Measurements from ENCODE around the gene RIPK3.
"Not testable (repeated sequence)": the region's sequence is repeated elsewhere in the genome, so short reads cannot be mapped to it uniquely, and the experiment has no call there.

Gene RIPK3

DNA sequence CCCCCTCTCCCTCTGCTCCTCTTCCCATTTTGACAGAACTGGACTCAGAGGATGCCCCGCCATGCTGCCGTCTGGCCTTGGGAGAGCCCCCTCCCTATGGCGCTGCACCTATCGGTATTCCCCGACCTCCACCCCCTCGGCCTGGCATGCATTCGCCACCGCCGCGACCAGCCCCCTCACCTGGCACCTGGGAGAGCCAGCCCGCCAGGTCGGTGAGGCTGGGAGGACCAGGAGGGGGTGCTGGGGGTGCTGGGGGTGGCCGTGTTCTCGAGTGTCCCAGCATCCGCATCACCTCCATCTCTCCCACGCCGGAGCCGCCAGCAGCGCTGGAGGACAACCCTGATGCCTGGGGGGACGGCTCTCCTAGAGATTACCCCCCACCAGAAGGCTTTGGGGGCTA lies 29.7 kb upstream of the RIPK3 start:
- no peak for DNase-seq

DNA sequence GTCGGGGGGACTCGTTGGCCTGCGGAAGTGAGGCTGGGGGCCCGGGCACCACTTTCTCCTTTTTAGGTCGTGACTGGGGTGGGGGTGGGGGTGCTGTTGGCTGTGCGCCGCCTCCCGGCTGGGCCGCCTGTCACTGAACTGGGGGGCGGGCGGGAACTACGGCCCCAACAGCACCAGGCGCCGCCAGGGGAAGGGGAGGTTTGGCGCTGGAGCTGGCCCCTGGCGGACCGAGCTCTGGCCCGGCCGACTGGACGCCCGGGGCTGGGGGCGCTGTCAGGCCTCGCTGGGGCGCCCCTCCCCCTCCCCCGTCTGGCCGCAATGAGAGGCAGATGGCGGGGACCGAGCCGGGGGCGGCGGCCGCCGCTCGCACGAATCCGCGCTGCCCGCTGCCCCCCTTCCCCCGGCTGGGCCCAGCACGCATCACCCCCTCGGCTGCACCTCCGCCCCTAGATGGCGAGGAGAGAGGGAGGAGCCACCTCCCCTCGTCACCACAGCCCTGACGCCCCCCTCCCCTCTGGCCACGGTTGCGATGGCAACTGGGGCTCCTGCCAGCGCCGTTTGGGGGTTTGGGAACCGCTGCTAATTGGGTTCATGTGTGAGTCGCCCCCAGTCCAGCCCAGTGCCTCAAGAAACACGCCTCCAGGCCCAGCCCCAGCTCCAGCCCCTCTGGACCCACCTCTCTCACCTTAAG lies 28.9 kb upstream of the RIPK3 start:
- DNase-seq: no peak

- DNase-seq: no peak
Measured at GRCh38 chr14:24368212-24368561, 28.4 kb upstream of the RIPK3 start.

DNA sequence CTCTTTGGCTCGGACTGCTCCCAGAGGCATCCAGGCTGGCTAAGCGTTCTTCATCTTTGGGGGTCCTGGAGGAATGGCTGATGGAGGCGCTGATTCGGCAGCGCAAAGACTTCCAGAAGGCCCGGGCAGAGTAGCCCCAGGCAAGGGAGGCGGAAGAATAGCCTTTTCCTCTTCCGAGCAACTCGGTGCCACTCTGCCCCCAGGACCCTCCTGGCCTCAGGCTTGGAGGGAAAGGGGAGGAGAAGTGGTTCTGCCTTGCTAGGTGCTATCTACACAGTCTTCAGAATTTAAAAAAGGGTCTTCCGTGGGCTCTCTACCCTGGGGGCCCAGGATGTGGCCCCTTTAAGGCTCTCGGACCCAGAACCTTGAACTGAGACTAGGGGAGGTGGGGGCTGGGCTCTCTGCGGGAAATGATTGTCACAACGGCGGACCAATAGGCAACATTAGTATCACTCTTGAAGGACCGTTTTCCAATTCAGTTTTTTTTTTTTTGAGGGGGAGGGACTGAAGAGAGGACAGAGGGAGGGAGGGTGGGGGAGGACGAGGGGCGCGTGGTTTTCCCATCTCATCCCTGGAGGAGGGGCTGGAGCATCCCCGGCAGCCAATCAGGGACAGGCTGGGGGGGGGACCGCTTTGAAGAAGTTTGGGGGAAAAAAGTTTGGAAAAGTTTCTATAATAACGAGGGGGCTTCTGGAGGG lies 27.9 kb upstream of the RIPK3 start, which contains the start of gene NFATC4:
NFATC4 (plus strand) TSS at position 671 of the 698 bp plus-strand sequence. CDS start 157 bp downstream, outside the sequence.
- peak; percentile 65 for DNase-seq

DNA sequence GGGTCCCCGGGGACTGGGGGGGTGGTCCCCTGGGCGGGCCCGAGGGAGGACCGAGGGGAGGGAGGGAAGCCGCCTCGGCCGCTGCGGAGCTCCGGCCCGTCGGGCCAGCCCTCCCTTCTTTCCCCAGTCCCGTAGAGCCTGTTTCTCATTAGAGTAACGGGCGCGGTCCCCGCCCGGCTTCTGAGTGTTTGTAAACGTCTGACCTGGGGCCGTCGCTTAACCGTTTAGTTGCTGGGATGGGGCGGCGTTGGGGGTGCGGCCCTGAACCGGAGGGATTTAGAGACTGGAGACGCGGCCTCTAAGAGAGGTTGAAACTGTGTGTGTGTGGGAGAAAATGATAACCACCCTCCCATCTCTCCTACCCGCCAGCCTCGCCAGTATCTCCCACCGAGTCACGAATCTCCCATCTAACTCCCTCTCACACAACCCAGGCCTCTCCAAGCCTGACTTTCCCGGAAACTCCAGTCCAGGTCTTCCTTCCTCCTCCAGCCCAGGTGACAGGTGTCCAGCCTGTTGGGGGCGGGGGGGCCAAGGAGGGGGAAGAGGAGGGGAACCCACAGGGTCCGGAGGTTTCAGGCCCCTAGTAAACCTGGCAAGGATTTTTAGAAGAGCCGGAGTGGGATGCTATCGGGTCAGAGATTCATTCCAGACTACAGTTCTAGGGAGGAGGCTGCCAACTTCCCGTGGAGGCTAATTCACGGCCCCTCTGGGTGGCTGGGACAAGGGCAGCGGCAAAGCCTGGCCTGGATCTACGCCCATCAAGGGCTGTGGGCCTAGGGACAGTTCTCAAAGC lies 27.1 kb upstream of the RIPK3 start:
- DNase-seq: peak; percentile 99

- no peak for DNase-seq
Measured at GRCh38 chr14:24366413-24366720, 26.6 kb upstream of the RIPK3 start.

GRCh38 chr14:24365600-24366412 lies 26.0 kb upstream of the RIPK3 start:
- peak; percentile 45 for DNase-seq

GRCh38 chr14:24364841-24365240 lies 25.1 kb upstream of the RIPK3 start:
- DNase-seq: no peak

DNA sequence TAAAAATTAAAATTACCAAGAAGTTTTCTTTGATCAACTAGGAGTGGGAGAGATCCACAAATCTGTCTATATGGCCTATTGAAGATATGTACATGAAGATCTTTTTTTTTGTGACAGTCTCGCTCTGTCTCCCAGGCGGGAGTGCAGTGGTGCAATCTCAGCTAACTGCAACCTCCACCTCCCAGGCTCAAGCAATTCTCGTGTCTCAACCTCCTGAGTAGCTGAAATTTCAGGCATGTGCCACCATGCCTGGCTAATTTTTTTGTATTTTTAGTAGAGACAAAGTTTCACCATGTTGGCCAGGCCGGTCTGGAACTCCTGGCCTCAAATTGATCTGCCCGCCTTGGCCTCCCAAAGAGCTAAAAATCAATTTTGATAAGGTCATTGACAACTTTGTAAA lies 23.6 kb upstream of the RIPK3 start:
- DNase-seq: no peak

GRCh38 chr14:24362241-24362960 lies 22.6 kb upstream of the RIPK3 start:
- DNase-seq: no peak

DNA sequence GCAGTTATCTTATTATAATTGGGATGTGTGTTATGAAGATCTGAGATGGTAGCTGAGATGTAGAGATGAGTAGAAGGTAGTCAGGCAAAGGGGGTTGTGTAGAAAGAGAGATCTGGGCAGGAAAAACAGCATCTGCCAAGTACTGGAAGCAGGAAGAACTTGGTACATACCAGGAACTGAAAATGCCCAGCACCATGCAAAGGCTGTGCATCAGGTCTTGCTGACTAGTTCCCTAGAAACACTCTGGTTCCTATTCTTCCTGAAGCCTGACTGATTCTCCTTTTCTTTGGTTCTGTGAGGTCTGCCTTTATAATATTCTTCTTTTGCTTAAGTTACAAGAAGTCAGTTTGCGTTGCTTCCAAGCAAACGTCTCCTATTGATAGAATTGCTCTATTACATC lies 21.5 kb upstream of the RIPK3 start:
- DNase-seq: no peak

GRCh38 chr14:24360281-24360680 lies 20.5 kb upstream of the RIPK3 start:
- no peak for DNase-seq

DNA sequence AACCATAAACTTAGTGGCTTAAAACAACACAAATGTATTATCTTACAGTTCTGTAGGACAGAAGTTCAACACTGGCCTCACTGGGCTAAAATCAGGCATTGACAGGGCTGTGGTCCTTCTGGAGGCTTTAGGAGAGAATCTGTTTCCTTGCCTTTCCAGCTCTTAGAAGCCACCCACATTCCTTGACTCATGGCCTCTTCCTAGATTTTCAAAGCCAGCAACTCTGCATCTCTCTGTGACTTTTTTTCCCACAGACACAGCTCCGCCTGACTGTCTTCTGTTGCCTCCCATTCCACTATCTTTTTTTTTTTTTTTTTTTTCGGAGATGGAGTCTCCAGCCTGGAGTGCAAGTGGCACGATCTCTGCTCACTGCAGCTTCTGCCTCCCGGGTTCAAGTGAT lies 16.4 kb upstream of the RIPK3 start:
- no peak for DNase-seq

- DNase-seq: no peak
Measured at GRCh38 chr14:24355009-24355408, 15.2 kb upstream of the RIPK3 start.

DNA sequence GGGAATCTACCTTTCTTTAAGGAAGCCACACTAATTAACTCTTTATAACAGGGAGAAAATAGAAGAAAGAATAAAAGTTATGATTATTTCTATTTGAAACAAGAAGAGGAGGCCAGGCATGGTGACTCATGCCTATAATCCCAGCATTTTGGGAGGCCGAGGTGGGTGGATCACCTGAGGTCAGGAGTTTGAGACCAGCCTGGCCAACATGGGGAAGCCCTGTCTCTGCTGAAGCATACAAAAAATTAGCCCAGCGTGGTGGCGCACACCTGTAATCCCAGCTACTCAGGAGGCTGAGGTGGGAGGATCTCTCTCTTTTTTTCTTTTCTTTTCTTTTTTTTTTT lies 14.7 kb upstream of the RIPK3 start:
- DNase-seq: not testable (repeated sequence)

DNA sequence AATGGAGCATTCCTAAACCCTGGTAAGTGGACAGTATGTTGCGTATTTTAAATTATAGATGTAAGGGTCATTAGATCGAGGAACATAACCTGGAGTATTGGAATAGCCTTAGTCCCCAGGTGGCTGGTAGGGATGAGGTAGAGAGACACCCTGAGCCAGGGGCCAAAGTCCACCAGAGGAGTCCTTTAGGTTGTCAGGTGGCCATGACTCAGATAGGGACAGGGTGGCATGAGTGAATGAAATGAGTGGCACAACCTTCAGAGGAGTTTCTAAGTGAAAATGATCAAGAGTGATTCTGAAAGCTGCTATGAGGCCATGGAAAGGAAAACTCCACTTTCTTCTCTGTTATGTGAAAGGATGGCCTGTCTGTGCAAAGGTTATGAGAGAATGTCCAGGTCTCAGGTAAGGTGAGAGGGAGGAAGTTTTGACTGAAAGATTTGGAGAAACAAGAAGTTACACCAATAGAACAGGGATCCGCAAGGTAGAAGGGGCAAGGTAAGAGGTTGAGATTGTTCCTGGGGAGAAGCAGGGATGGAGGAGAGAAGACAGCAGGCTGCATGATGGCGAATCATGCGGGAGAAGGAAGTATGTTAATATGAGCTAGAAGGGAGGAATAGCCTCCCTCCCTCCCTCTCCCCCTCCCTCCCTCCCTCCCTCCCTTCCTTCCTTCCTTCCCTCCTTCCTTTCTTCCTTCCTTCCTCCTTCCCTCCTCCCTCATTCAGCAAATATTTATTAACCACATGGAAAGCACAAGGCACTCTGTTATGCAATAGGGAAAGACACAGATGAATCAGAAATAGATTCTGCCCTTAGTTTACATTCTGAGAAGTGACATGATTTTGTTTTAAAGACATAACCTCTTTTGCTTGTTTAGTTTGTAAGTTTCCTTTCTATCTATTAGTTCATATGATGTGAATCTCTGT lies 14.0 kb upstream of the RIPK3 start:
- DNase-seq: no peak

DNA sequence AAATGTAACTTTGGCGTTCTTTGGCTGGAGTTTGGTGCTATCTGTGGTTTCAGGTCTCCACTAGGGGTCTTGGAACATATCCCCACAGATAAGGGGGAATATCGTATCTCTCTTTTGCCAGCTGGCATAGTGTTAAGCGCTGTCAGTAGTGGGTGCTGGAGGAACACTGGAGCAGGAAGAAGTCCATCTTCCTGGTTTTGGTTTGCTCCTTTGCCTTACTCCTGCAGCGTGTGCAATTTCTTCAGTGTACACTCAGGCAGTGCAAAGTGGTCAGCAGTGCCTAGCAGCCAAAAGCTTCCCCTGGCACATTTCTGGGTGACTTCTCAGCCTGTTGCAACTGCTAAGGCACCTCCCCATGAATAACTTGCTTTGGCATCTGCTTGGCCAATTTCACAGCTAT lies 11.7 kb upstream of the RIPK3 start:
- no peak for DNase-seq

GRCh38 chr14:24349742-24350141 lies 10.0 kb upstream of the RIPK3 start:
- DNase-seq: no peak

DNA sequence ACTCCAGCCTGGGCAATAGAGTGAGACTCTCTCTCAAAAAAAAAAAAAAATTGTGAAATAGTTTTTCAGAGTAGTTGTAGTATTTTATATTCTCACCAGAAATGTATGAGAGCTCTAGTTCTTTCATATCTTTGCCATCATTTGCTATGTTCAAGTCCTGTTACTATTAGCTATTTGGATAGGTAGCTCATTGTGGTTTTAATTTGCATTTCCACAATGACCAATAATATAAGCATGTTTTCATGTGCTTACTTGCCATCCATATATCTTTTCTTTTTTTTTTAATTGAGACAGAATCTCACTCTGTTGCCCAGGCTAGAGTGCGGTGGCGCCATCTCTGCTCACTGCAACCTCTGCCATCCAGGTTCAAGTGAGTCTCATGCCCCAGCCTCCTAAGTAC lies 8.4 kb upstream of the RIPK3 start:
- no peak for DNase-seq

GRCh38 chr14:24347134-24347533 lies 7.3 kb upstream of the RIPK3 start:
- DNase-seq: no peak

Data from NCI-H187 treated with DMSO at 0.1 percent for 48 hours (cell line).